Nucleus accumbens (tissue), 56 donors: ENCODE measurements around the gene BCL7C.
"Not testable (repeated sequence)": the region's sequence is repeated elsewhere in the genome, so short reads cannot be mapped to it uniquely, and the experiment has no call there.

Experiments used
- DNase-seq, 56 donors: peaks; one replicate each; lab custom pipeline; 2025; lab: John Stamatoyannopoulos, UW

BCL7C gene

GRCh38 chr16:30896889-30897733 lies 3.2 kb upstream of the BCL7C start:
- peak; percentile 50 to 93 (median 85) for DNase-seq

DNA sequence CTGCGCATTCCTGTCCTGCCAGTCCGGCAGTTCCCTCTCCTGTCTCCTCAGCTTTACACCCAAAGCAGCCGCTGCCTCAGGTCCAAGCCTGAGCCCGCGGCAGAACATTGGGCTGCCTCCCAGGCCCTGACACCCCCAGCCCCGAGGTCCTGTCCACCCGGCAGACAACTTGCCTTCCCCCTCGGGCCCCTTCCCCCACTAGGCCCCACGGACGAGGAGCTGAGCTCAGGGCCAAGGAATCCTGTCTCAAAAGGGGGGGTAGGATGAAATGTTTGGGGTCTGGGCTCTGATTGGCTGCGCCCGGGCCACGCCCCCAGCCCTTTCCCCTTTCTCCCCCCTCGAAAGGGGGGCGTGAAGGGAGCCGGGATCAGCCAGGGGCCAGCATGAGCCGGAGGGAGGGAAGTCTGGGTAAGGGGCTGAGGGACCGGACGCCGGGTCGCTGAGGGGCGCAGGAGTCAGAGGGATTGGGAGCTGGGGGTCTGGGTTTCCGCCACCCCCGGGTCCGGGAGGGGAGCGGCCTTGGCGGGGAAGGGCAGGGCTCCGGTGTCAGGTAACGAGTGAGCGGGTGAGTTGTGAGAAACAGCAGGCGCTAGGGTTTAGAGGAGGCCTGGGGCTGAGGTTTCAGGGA lies 2.5 kb upstream of the BCL7C start, which contains the start of gene CTF1:
CTF1 (plus strand) TSS at position 354 of the 628 bp plus-strand sequence; CDS start at position 384, 30 bp downstream.
- peak in 48 of 56 donors; percentile 16 to 79 (median 54) for DNase-seq

DNA sequence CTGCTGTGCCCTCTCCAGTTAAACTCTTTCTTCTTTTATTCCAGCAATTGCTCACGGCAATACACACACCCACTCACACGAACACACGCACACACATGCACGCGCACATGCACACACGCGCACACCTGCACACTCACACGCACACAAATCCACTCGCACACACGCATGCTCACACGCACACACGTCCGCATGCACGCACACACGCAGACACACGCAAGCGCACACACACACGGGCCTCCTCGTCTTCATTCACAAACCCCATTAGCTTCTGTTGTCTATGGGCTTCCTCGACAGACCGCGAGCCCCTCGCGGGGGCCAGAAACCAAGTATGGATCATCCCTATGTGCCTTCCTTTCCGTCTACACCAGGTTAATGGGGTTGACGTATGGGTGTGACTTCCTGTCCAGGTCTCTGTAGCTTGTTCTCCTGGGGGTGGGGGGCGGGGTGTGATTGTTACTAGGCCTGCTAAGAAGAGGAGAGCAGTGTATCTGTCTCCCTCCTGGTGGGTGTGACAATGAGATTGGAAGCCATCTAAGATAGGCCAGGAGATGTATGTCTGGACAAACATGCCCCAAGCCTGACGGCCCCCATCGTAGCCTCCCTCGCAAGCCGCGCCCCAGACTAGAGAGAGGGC lies 1.9 kb upstream of the BCL7C start:
- DNase-seq: peak in 1 of 56 donors; percentile 33

DNA sequence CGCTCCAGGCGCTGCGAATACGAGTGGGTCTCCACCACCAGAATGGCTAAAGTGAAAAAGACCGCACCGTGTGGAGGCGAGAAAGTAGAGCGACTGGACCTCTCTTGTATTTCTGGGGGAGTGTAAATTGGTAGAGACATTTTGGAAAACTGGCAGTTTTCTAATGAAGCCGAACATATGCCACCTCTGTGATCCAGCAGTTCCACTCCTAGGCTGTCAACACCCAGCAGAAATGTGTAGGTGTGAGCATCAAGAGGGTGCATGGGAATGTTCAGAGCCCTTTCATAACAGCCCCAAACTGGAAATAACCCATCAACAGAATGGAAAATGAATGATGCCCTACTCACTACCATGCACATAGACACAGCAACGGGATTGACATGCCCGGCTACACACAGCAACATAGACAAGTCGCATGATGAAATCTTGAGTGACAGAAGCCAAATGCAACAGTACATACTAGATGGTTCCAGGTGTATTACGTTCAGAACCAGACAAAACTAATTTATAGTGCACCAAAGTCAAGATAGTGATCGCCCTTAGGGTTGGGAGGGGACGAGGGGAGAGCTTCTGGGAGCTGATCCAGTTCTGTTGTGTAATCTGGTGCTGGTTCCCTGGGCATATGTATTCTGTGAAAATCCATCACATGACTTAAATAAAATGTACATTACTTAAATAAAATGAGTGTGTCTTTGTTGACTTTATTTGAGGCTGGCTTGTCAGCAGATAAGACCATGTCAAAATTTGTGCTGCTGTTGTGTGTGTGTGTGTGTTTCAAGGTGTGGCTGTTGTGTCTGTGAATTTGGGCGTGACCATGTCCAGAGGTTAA lies 877 bp upstream of the BCL7C start:
- peak in 15 of 56 donors; percentile 15 to 63 (median 42) for DNase-seq

GRCh38 chr16:30893417-30893743 lies 497 bp downstream of the BCL7C start:
- peak in 2 of 56 donors; percentile 8 to 46 for DNase-seq

- DNase-seq: peak in 1 of 56 donors; percentile 36
Measured at GRCh38 chr16:30892670-30893416, 1.0 kb downstream of the BCL7C start.

DNA sequence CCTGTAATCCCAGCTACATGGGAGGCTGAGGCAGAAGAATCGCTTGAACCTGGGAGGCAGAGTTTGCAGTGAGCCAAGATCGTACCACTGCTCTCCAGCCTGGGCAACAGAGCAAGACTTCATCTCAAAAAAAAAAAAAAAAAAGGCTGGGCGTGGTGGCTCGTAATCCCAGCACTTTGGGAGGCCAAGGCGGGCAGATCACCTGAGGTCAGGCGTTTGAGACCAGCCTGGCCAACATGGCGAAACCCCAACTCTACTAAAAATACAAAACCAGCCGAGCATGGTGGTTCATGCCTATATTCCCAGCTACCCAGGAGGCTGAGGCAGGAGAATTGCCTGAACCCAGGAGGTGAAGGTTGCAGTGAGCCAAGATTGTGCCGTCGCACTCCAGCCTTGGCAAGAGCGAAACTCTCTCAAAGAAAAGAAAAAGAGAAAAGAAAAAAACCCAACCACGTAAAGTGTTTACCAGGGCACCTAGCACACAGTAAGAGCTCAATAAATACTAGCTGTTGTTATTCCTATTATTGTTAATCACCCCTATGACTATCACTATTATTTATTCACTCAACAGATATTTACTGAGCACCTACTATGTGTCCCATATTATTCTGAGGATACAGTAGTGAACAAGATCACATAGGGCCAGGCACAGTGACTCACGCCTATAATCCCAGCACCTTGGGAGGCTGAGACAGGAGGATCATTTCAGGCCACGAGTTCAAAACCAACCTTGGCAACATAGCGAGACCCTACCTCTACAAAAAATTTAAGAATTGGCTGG lies 2.6 kb downstream of the BCL7C start:
- DNase-seq: not testable (repeated sequence)

- no peak for DNase-seq
Measured at GRCh38 chr16:30889721-30890120, 4.2 kb downstream of the BCL7C start.

- no peak for DNase-seq
Measured at GRCh38 chr16:30888856-30889499, 4.9 kb downstream of the BCL7C start.

DNA sequence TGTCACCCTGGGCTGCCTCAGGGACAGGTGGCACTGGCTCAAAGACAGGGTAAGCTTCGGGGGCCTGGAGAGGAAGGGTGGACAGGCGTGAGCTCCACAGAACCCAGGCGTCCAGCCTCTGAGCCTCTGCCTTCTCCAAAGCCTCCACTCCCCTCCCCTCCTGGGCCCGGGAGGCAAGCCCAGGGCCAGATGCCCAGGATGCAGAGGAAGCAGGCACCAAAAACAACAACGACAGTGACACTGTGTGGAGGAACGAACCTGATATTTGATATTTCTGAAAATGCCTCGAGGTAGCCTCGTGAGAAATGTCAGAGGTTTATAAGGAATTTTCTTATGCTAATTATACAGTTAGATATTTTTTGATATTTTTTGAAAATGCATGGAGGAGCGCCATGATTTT lies 6.0 kb downstream of the BCL7C start:
- DNase-seq: no peak

DNA sequence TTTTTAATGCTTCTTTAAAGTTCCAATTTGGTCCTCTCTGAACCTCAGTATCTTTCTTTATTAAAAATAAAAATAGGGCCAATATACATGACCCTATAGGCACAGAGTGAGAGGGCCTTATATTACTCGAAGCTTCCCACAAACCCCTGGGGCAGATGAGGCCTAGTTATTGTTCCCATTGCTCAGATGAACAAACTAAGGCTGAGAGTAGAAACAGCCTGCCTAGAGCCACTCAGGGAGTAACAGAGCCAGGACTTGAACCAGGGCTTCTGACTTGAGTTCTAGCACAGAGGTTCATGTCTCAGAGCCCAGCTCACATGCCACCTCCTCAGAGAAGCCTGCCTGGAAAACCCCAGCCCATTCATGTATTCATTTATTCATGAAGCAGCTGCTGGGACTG lies 7.7 kb downstream of the BCL7C start:
- DNase-seq: no peak

DNA sequence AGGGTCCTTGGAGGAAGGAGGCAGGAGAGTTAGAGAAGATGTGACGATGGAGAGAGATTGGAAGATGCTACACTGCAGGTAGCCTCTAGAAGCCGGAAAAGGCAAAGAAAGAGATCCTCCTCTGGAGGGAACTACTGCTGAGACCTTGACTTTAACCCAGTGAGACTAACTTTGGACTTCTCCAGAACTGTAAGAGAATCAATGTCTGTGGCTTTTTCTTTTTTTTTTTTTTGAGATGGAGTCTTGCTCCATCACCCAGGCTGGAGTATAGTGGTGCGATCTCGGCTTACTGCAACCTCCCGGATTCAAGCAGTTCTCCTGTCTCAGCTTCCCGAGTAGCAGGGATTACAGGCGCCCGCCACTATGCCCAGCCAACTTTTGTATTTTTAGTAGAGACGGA lies 8.7 kb downstream of the BCL7C start:
- no peak for DNase-seq

GRCh38 chr16:30884760-30885159 lies 9.1 kb downstream of the BCL7C start:
- DNase-seq: no peak

DNA sequence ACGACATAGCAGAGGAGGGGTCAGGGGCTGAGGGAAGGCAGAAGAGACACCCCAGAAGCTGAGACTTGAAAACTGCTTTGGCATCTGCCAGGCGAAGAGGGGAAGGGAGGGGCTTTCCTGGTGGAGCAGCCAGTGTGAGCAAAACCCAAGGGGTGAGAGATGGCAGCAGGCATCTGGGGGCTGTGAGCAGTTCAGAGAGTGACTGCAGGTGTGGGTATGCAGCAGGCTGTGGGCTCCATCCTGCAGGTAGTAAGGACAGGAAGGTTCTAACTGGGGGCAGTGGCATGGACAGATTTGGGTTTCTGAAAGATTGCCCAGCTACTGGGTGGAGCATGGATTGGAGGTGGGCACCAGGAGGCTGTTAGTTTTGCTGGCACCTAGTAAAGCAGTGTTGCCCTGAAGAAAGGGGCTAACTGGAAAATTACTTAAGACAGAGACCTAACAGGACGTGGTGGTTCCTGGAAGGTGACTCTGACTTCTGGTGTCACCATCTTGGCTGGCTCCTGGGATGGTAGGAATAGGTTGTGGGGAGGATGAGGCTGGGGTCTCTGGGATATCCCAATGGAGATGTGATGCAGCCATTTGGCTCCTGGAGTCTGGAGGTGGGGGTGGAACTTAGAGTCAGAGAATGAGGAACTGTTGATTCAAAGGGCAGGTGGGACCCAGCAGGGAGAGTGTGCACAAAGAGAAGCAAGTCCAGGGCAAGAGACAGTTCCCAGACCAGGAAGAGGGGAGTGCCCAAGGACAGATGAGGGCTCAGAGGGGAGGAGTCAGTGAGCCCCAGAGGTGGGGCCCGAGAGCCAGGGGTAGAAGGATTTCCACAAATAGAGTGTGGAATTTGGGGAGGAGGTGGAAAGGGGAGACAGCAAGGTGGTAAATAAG lies 11.2 kb downstream of the BCL7C start:
- DNase-seq: no peak

- DNase-seq: no peak
Measured at GRCh38 chr16:30876867-30877266, 17.0 kb downstream of the BCL7C start.

GRCh38 chr16:30875871-30876801 lies 17.7 kb downstream of the BCL7C start:
- DNase-seq: peak in 16 of 56 donors; percentile 8 to 43 (median 23)
